BJ (cell line): ENCODE data around the gene CIRBP. TPM values are rescaled to one million over a fixed set of nuclear protein-coding genes. Genes with fewer than 3 reads are reported as not detected.

Experiments
- CTCF ChIA-PET: fragments of 350-600 bp; formaldehyde crosslinking; extraction: SDS; loops from one replicate; lab custom pipeline; 2021; ENCODE audit warnings: antibody characterized with exemption, inconsistent platforms; lab: Yijun Ruan, JAX
- POLR2A ChIA-PET: fragments of 300-600 bp; sonication (Branson Sonifier 250); formaldehyde crosslinking; extraction: SDS; loops from one replicate; lab custom pipeline; 2021; ENCODE audit warnings: antibody characterized with exemption; lab: Charles Lee
- DNase-seq: peaks from one replicate; pipeline ENCODE4 v3.0.0-alpha.2; 2011; ENCODE audit warnings: low read depth
- H3K27me3 ChIP-seq: 2 replicates; pipeline ENCODE4 v1.6.0; 2011; ENCODE audit warnings: low read length; ENCODE audit not compliant: control insufficient read depth, insufficient read depth
- H3K36me3 ChIP-seq: 2 replicates; pipeline ENCODE4 v1.5.1; 2011; ENCODE audit warnings: low read length; ENCODE audit not compliant: control insufficient read depth, insufficient read depth
- H3K4me3 ChIP-seq: 2 replicates; pipeline ENCODE4 v1.5.1; 2011; ENCODE audit warnings: low read depth, mild to moderate bottlenecking, control low read depth, low read length
- CTCF ChIP-seq: IDR thresholded peaks from 2 replicates; pipeline ENCODE4 v1.5.1; 2011; ENCODE audit warnings: low read depth, mild to moderate bottlenecking, control low read depth, inconsistent platforms, low read length, moderate library complexity; ENCODE audit not compliant: insufficient read depth
- polyA plus RNA-seq: library from polyadenylated mRNA; depleted of rRNA; stranded (reverse); fragments of >200 nt; gene quantifications from 2 replicates; pipeline ENCODE4 v1.2.3, GENCODE V29; 2011

Gene CIRBP
- polyA plus RNA-seq, 1 experiment: 342 TPM

- DNase-seq: no peak
- TF ChIP-seq CTCF: no peak
- CTCF ChIA-PET: interaction anchor here (1.5 to 6.2 kb wide), 4 partner anchors 10 to 21 kb away, joined by 3 to 104 read pairs (median 24); partner anchors contain the start of genes CIRBP and FAM174C
- POLR2A ChIA-PET: interaction anchor here (2.3 kb wide), 1 partner anchor 15 kb away, joined by 44 read pairs; the partner anchor contains the start of gene CIRBP
- no peak overlapping the region for H3K4me3 ChIP-seq
- H3K36me3 ChIP-seq: peaks cover 57% of the 10 kb centered on the region
- no peaks in the 10 kb centered on the region for H3K27me3 ChIP-seq
These were observed 14.5 kb upstream of the CIRBP start for GRCh38 chr19:1254530-1255185.

- POLR2A ChIA-PET: interaction anchor here (1.0 kb wide), 1 partner anchor 13 kb away, joined by 3 read pairs; no protein-coding TSS in a partner anchor
These were observed 13.7 kb upstream of the CIRBP start for GRCh38 chr19:1255186-1256161.

GRCh38 chr19:1256646-1257474 lies 12.3 kb upstream of the CIRBP start:
- H3K4me3 ChIP-seq: no peak overlapping the region
- ChIA-PET CTCF (interaction anchor here (2.5 to 12.8 kb wide), 3 partner anchors 10 to 13 kb away, joined by 19 to 437 read pairs (median 104); partner anchors contain the start of genes ATP5F1D and CIRBP), POLR2A (interaction anchor here (0.7 to 1.3 kb wide), 2 partner anchors 12 to 397 kb away, joined by 3 to 7 read pairs; no protein-coding TSS in a partner anchor)
- no peaks in the 10 kb centered on the region for H3K27me3 ChIP-seq
- H3K36me3 ChIP-seq: peaks cover 46% of the 10 kb centered on the region
- DNase-seq: no peak
- no peak for TF ChIP-seq CTCF

More at GRCh38 chr19:1255186-1256161, 13.7 kb upstream of the CIRBP start:
- Histone ChIP-seq H3K4me3 (no peak overlapping the region), H3K36me3 (peaks cover 56% of the 10 kb centered on the region), H3K27me3 (no peaks in the 10 kb centered on the region)
- CTCF ChIA-PET: interaction anchor here (2.5 to 6.2 kb wide), 2 partner anchors 11 to 12 kb away, joined by 19 to 104 read pairs; partner anchors contain the start of gene CIRBP
- no peak for TF ChIP-seq CTCF
- DNase-seq: no peak

- ChIA-PET CTCF (interaction anchor here (12.8 kb wide), 1 partner anchor 14 kb away, joined by 437 read pairs; the partner anchor contains the start of gene ATP5F1D), POLR2A (interaction anchor here (0.7 to 1.3 kb wide), 2 partner anchors 9 to 11 kb away, joined by 3 to 6 read pairs; no protein-coding TSS in a partner anchor)
- Histone ChIP-seq H3K36me3 (peaks cover 44% of the 10 kb centered on the region), H3K27me3 (no peaks in the 10 kb centered on the region), H3K4me3 (no peak overlapping the region)
- no peak for DNase-seq
- TF ChIP-seq CTCF: no peak
These were observed 11.5 kb upstream of the CIRBP start for GRCh38 chr19:1257475-1258162.
